Upper lobe of left lung (tissue), 6 donors: ENCODE results near the gene PSMD1. TPM values are rescaled to one million over a fixed set of nuclear protein-coding genes. Genes with fewer than 3 reads are reported as not detected.
A peak's percentile ranks its signal among the peaks of the same experiment; 100 is the strongest.

Experiments used
- ATAC-seq, 2 donors: fragments of 200-7000 bp; cut with Tn5 transposase; one replicate each; pipeline ENCODE4 v1.9.1; 2022; ENCODE audit warnings: mild to moderate bottlenecking in 2 of 2, moderate library complexity in 2 of 2; ENCODE audit not compliant: low FRiP score in 2 of 2
- DNase-seq, 2 donors: peaks; one replicate each; pipeline ENCODE4 v3.0.0-alpha.2; 2019 to 2020
- H3K27ac ChIP-seq, 4 donors: fragments of 200-600 bp; sonication (generic); one replicate each; pipeline ENCODE4 v1.5.1; 2016 to 2019
- H3K27me3 ChIP-seq, 4 donors: fragments of 200-600 bp; sonication (generic); one replicate each; pipeline ENCODE4 v1.5.1; 2017 to 2019
- H3K36me3 ChIP-seq, 4 donors: fragments of 200-600 bp; sonication (generic); one replicate each; pipeline ENCODE4 v1.5.1; 2016 to 2019
- H3K4me1 ChIP-seq, 4 donors: fragments of 200-600 bp; sonication (generic); one replicate each; pipeline ENCODE4 v1.5.1; 2018 to 2019
- H3K4me3 ChIP-seq, 4 donors: fragments of 200-600 bp; sonication (generic); one replicate each; pipeline ENCODE4 v1.5.1; 2017 to 2019; ENCODE audit warnings: mild to moderate bottlenecking in 2 of 4, moderate library complexity in 1 of 4
- H3K9me3 ChIP-seq, 4 donors: fragments of 200-600 bp; sonication (generic); one replicate each; pipeline ENCODE4 v1.5.1; 2018 to 2019
- CTCF ChIP-seq, 6 experiments: fragments of 450-650 bp in 4 of 6; fragments of 200-600 bp in 2 of 6; sonication (generic) in 2 of 6; IDR thresholded peaks; one replicate each; pipeline ENCODE4 v1.5.1; 2016 to 2019; ENCODE audit warnings: antibody characterized with exemption in 6 of 6
- EP300 ChIP-seq, 4 donors: sonication (generic); formaldehyde crosslinking; IDR thresholded peaks; one replicate each; pipeline ENCODE4 v1.5.1; 2017; ENCODE audit warnings: antibody characterized with exemption in 4 of 4, control low read depth in 2 of 4
- POLR2A ChIP-seq, 4 donors: fragments of 450-650 bp; IDR thresholded peaks; one replicate each; pipeline ENCODE4 v1.5.1; 2016 to 2017; ENCODE audit warnings: antibody characterized with exemption in 4 of 4, mild to moderate bottlenecking in 2 of 4
- POLR2AphosphoS5 ChIP-seq, 2 donors: sonication (generic); formaldehyde crosslinking; IDR thresholded peaks; one replicate each; pipeline ENCODE4 v1.5.1; 2017; ENCODE audit warnings: antibody characterized with exemption in 2 of 2
- WGBS, 2 donors: methylation state at CpG; one replicate each; pipeline ENCODE4 v1.1.5; 2017 to 2018; 5-methylcytosine and 5-hydroxymethylcytosine counted together
- small RNA-seq, 4 donors: library from RNA; depleted of rRNA; stranded (forward); fragments of <200 nt; gene quantifications; one replicate each; pipeline ENCODE3, GENCODE V24; 2016
- total RNA-seq, 6 donors: library from RNA; depleted of rRNA in 4 of 6; stranded (reverse); fragments of >200 nt in 4 of 6; gene quantifications; one replicate each; pipeline versions ENCODE4 v1.1.0 to v1.2.1, GENCODE V29; 2016 to 2021
- donor health status: DM: no; HTN: no; CAD: no; lungs with moderate emphysema.
- donor health status: DM: no; HTN: yes; CAD: no; lungs with severe emphysema.

The PSMD1 gene
- total RNA-seq, 6 donors from 2014 or later: 24.6 to 68.1 (median 57.0) TPM

GRCh38 chr2:231213931-231214642 is 157.4 kb downstream of the PSMD1 start:
- ATAC-seq: no peak
- no peaks in the 10 kb centered on the region for H3K9me3 ChIP-seq
- 87 to 91% methylated on average over 5 to 6 of the region's 6 CpGs for WGBS, 2 donors
- peaks cover 0 to 23% (median 2%) of the 10 kb centered on the region in 4 donors for H3K36me3 ChIP-seq
- H3K4me1 ChIP-seq: no peaks in the 10 kb centered on the region
- H3K27ac ChIP-seq: no peak overlapping the region
- TF ChIP-seq POLR2A (IDR thresholded peaks at IDR 0.05) (no peak), CTCF (IDR thresholded peaks at IDR 0.05) (no peak), EP300 (IDR thresholded peaks at IDR 0.05) (no peak), POLR2AphosphoS5 (IDR thresholded peaks at IDR 0.05) (no peak)
- no peaks in the 10 kb centered on the region for H3K27me3 ChIP-seq
- DNase-seq: no peak
- no peak overlapping the region for H3K4me3 ChIP-seq

GRCh38 chr2:231218366-231218765 is 161.7 kb downstream of the PSMD1 start:
- TF ChIP-seq CTCF (IDR thresholded peaks at IDR 0.05) (no peak), POLR2A (IDR thresholded peaks at IDR 0.05) (no peak), POLR2AphosphoS5 (IDR thresholded peaks at IDR 0.05) (no peak), EP300 (IDR thresholded peaks at IDR 0.05) (no peak)
- H3K27ac ChIP-seq: no peak overlapping the region
- WGBS, 2 donors: 94 to 95% methylated on average over 3 of the region's 3 CpGs

GRCh38 chr2:231219289-231219688 is 162.6 kb downstream of the PSMD1 start:
- no peaks in the 10 kb centered on the region for H3K4me1 ChIP-seq
- DNase-seq: no peak
- TF ChIP-seq CTCF (IDR thresholded peaks at IDR 0.05): no peak
- no peak for TF ChIP-seq EP300 (IDR thresholded peaks at IDR 0.05)
- no peak for TF ChIP-seq POLR2A (IDR thresholded peaks at IDR 0.05)
- no peak for TF ChIP-seq POLR2AphosphoS5 (IDR thresholded peaks at IDR 0.05)
- no peak overlapping the region for H3K27ac ChIP-seq
- ATAC-seq: no peak
- peaks cover 0 to 12% (median 0%) of the 10 kb centered on the region in 4 donors for H3K36me3 ChIP-seq
- H3K4me3 ChIP-seq: no peak overlapping the region
- 69 to 72% methylated on average over 3 of the region's 3 CpGs for WGBS, 2 donors
- no peaks in the 10 kb centered on the region for H3K9me3 ChIP-seq
- H3K27me3 ChIP-seq: no peaks in the 10 kb centered on the region

More at GRCh38 chr2:231218366-231218765, 161.7 kb downstream of the PSMD1 start:
- no peaks in the 10 kb centered on the region for H3K4me1 ChIP-seq
- ATAC-seq (no peak), DNase-seq (no peak)
- no peaks in the 10 kb centered on the region for H3K27me3 ChIP-seq
- no peak overlapping the region for H3K4me3 ChIP-seq
- peaks cover 0 to 16% (median 0%) of the 10 kb centered on the region in 4 donors for H3K36me3 ChIP-seq
- H3K9me3 ChIP-seq: no peaks in the 10 kb centered on the region

GRCh38 chr2:231221761-231222160 is 165.1 kb downstream of the PSMD1 start:
- Histone ChIP-seq H3K27ac (peak overlapping the region in 1 of 4 donors; percentile 8), H3K4me1 (no peaks in the 10 kb centered on the region), H3K4me3 (no peak overlapping the region), H3K9me3 (no peaks in the 10 kb centered on the region), H3K36me3 (peaks cover 0 to 6% (median 0%) of the 10 kb centered on the region in 4 donors), H3K27me3 (no peaks in the 10 kb centered on the region)
- no peak for TF ChIP-seq EP300 (IDR thresholded peaks at IDR 0.05)
- no peak for TF ChIP-seq POLR2A (IDR thresholded peaks at IDR 0.05)
- no peak for TF ChIP-seq CTCF (IDR thresholded peaks at IDR 0.05)
- no peak for TF ChIP-seq POLR2AphosphoS5 (IDR thresholded peaks at IDR 0.05)
- ATAC-seq: no peak
- DNase-seq: no peak
- 97 to 98% methylated on average over 3 of the region's 3 CpGs for WGBS, 2 donors

Small RNA genes lying within 50 kb of the gene (small RNA-seq; reads per million reads assigned to genes)
- 0 reads per million in 4 donors for gene RNU1-93P

Other genes starting within 250 kb of the PSMD1 start
- gene ITM2C, start 191.9 kb upstream of the PSMD1 start, total RNA-seq: 10 to 100 TPM; 19.9 to 40.4 (median 25.6) TPM
- under 1 TPM in 4 of 6 donors, not detected in 2; 0.15 to 0.84 (median 0.52) TPM for gene GPR55, start 131.6 kb upstream of the PSMD1 start, total RNA-seq
- not detected for gene SPATA3, start 60.7 kb upstream of the PSMD1 start, total RNA-seq
- under 1 TPM in 3 of 6 donors, not detected in 3; 0.37 to 0.84 (median 0.61) TPM for gene C2orf72, start 19.3 kb upstream of the PSMD1 start, total RNA-seq
- gene HTR2B, start 68.2 kb downstream of the PSMD1 start, total RNA-seq: 1 to 10 TPM in 1 of 6 donors, under 1 TPM in 4, not detected in 1; 0.15 to 1.0 (median 0.37) TPM
- gene ARMC9, start 141.8 kb downstream of the PSMD1 start, total RNA-seq: 100 to 1,000 TPM in 1 of 6 donors, 10 to 100 TPM in 5; 26.7 to 145 (median 61.0) TPM